ENCODE measurements around the gene RAB24.

- no peak for TF ChIP-seq SUZ12 (IDR thresholded peaks at IDR 0.05)
- no peak for TF ChIP-seq TARDBP (IDR thresholded peaks at IDR 0.05)
- TF ChIP-seq NFRKB (IDR thresholded peaks at IDR 0.05), result no peak
- TF ChIP-seq ELF4 (IDR thresholded peaks at IDR 0.05), result no peak
- TF ChIP-seq FOXA1 (IDR thresholded peaks at IDR 0.05), result no peak
- no peak for TF ChIP-seq FOXM1 (IDR thresholded peaks at IDR 0.05; ENCODE audit: borderline replicate concordance)
- no peak for TF ChIP-seq BHLHE40 (IDR thresholded peaks at IDR 0.05; ENCODE audit: borderline replicate concordance)
- TF ChIP-seq PKNOX1 (IDR thresholded peaks at IDR 0.05), result no peak
- no peak for TF ChIP-seq SP1 (IDR thresholded peaks at IDR 0.05)
- no peak for TF ChIP-seq ZNF384 (IDR thresholded peaks at IDR 0.05)
- no peak for TF ChIP-seq L3MBTL2 (conservative IDR thresholded peaks at IDR 0.05)
- no peak for TF ChIP-seq FOXK2 (IDR thresholded peaks at IDR 0.05)
- no peak for TF ChIP-seq CTBP1 (IDR thresholded peaks at IDR 0.05; ENCODE audit: borderline replicate concordance)
- TF ChIP-seq LEF1 (IDR thresholded peaks at IDR 0.05; ENCODE audit: borderline replicate concordance), result no peak
Observed at GRCh38 chr5:177338251-177339106, 35.0 kb upstream of the RAB24 start.

Measured in HEK293T (cell line).